Mesothelial cell of epicardium (in vitro differentiated cells): ENCODE measurements around the gene MAML1. TPM values are rescaled to one million over a fixed set of nuclear protein-coding genes. Genes with fewer than 3 reads are reported as not detected.
A peak's percentile ranks its signal among the peaks of the same experiment; 100 is the strongest.
"Not testable (repeated sequence)": the region's sequence is repeated elsewhere in the genome, so short reads cannot be mapped to it uniquely, and the experiment has no call there.

Experiments
- DNase-seq, 2 experiments: peaks; one replicate each; pipeline ENCODE4 v3.0.0; 2021; ENCODE audit warnings: low spot score in 2 of 2; ENCODE audit not compliant: unreplicated experiment in 2 of 2
- H3K27ac Mint-ChIP-seq: 2 replicates; pipeline ENCODE4 v1.8.0; 2021; ENCODE audit warnings: mixed read lengths
- H3K27me3 Mint-ChIP-seq: 2 replicates; pipeline ENCODE4 v1.8.0; 2021; ENCODE audit warnings: low read depth, mixed read lengths
- H3K36me3 Mint-ChIP-seq: 2 replicates; pipeline ENCODE4 v1.8.0; 2021; ENCODE audit warnings: mixed read lengths
- H3K4me1 Mint-ChIP-seq: 2 replicates; pipeline ENCODE4 v1.8.0; 2021; ENCODE audit warnings: mixed read lengths
- H3K4me3 Mint-ChIP-seq: 2 replicates; pipeline ENCODE4 v1.8.0; 2021; ENCODE audit warnings: mild to moderate bottlenecking, moderate library complexity, mixed read lengths
- H3K9me3 Mint-ChIP-seq: 2 replicates; pipeline ENCODE4 v1.8.0; 2021; ENCODE audit warnings: mixed read lengths
- CTCF ChIP-seq: fragments of 200-600 bp; sonication (generic); IDR thresholded peaks from one replicate; pipeline ENCODE4 v1.5.0; 2021; ENCODE audit warnings: antibody characterized with exemption; ENCODE audit not compliant: unreplicated experiment
- total RNA-seq: library from RNA; stranded (reverse); gene quantifications from 3 replicates; pipeline ENCODE4 v1.2.1, GENCODE V29; 2021

Gene MAML1
- total RNA-seq, 1 donor from 2014 or later = 49.6 TPM

- Mint-ChIP-seq H3K27me3 (no peaks in the 10 kb centered on the region), H3K9me3 (no peaks in the 10 kb centered on the region), H3K36me3 (peaks cover 21% of the 10 kb centered on the region), H3K4me1 (peaks cover 27% of the 10 kb centered on the region), H3K4me3 (no peak overlapping the region), H3K27ac (peak overlapping the region; percentile 60)
- TF ChIP-seq CTCF = no peak
- DNase-seq = no peak
Measured at GRCh38 chr5:179738742-179739141, 6.1 kb downstream of the MAML1 start.

GRCh38 chr5:179744106-179744505 lies 11.5 kb downstream of the MAML1 start:
- not testable (repeated sequence) for H3K27me3 Mint-ChIP-seq, H3K27ac Mint-ChIP-seq, DNase-seq, H3K4me1 Mint-ChIP-seq, H3K4me3 Mint-ChIP-seq, H3K9me3 Mint-ChIP-seq
- H3K36me3 Mint-ChIP-seq = peaks cover 26% of the 10 kb centered on the region

GRCh38 chr5:179746872-179747271 lies 14.2 kb downstream of the MAML1 start:
- H3K4me1 Mint-ChIP-seq = no peaks in the 10 kb centered on the region
- peaks cover 6% of the 10 kb centered on the region for H3K9me3 Mint-ChIP-seq
- peaks cover 22% of the 10 kb centered on the region for H3K36me3 Mint-ChIP-seq
- TF ChIP-seq CTCF = no peak
- H3K27me3 Mint-ChIP-seq = no peaks in the 10 kb centered on the region
- no peak overlapping the region for H3K4me3 Mint-ChIP-seq
- no peak for DNase-seq
- no peak overlapping the region for H3K27ac Mint-ChIP-seq

- H3K4me3 Mint-ChIP-seq = no peak overlapping the region
- no peak for TF ChIP-seq CTCF
- peaks cover 6% of the 10 kb centered on the region for H3K9me3 Mint-ChIP-seq
- H3K4me1 Mint-ChIP-seq = peaks cover under 1% of the 10 kb centered on the region
- DNase-seq = no peak
- no peaks in the 10 kb centered on the region for H3K27me3 Mint-ChIP-seq
- no peak overlapping the region for H3K27ac Mint-ChIP-seq
- peaks cover 21% of the 10 kb centered on the region for H3K36me3 Mint-ChIP-seq
Measured at GRCh38 chr5:179747811-179748210, 15.2 kb downstream of the MAML1 start.

GRCh38 chr5:179749857-179750508 lies 17.4 kb downstream of the MAML1 start:
- no peak for TF ChIP-seq CTCF
- Mint-ChIP-seq H3K36me3 (peaks cover 21% of the 10 kb centered on the region), H3K9me3 (peaks cover 6% of the 10 kb centered on the region), H3K4me1 (peaks cover 15% of the 10 kb centered on the region), H3K4me3 (no peak overlapping the region), H3K27ac (peak overlapping the region; percentile 72), H3K27me3 (no peaks in the 10 kb centered on the region)
- DNase-seq = no peak

GRCh38 chr5:179753971-179754370 lies 21.3 kb downstream of the MAML1 start:
- Mint-ChIP-seq H3K9me3 (no peaks in the 10 kb centered on the region), H3K4me3 (no peak overlapping the region), H3K36me3 (peaks cover 8% of the 10 kb centered on the region), H3K4me1 (peaks cover 25% of the 10 kb centered on the region), H3K27me3 (no peaks in the 10 kb centered on the region), H3K27ac (peak overlapping the region; percentile 14)
- DNase-seq = no peak
- TF ChIP-seq CTCF = no peak
